NCI-H345 (cell line): ENCODE results near the gene TSPAN18.

ENCODE experiments used
- DNase-seq: peaks from one replicate; lab custom pipeline; 2025; lab: John Stamatoyannopoulos, UW

The TSPAN18 gene

GRCh38 chr11:44942029-44942955 is 215.5 kb downstream of the TSPAN18 start:
- DNase-seq: no peak

GRCh38 chr11:44943118-44943517 is 216.4 kb downstream of the TSPAN18 start:
- DNase-seq: peak; percentile 79

GRCh38 chr11:44943696-44944095 is 216.9 kb downstream of the TSPAN18 start:
- peak; percentile 91 for DNase-seq

GRCh38 chr11:44944181-44944852 is 217.6 kb downstream of the TSPAN18 start:
- peak; percentile 24 for DNase-seq

- DNase-seq: no peak
These were observed 218.1 kb downstream of the TSPAN18 start for GRCh38 chr11:44944853-44945235.

- no peak for DNase-seq
These were observed 218.9 kb downstream of the TSPAN18 start for GRCh38 chr11:44945666-44946065.

GRCh38 chr11:44946263-44946662 is 219.5 kb downstream of the TSPAN18 start:
- DNase-seq: no peak

GRCh38 chr11:44947114-44947513 is 220.4 kb downstream of the TSPAN18 start:
- DNase-seq: no peak

- DNase-seq: no peak
These were observed 221.4 kb downstream of the TSPAN18 start for GRCh38 chr11:44948155-44948554.

GRCh38 chr11:44949160-44950030 is 222.6 kb downstream of the TSPAN18 start:
- peak; percentile 44 for DNase-seq

GRCh38 chr11:44950031-44950624 is 223.4 kb downstream of the TSPAN18 start:
- DNase-seq: peak; percentile 44

GRCh38 chr11:44950625-44951476 is 224.1 kb downstream of the TSPAN18 start, which contains the start of gene TP53I11:
Gene TP53I11, minus strand, starts transcription at chr11:44950883. Its CDS starts 12,548 bp downstream, at chr11:44938335.
- DNase-seq: peak; percentile 63

GRCh38 chr11:44952082-44952481 is 225.3 kb downstream of the TSPAN18 start:
- DNase-seq: no peak

- peak; percentile 92 for DNase-seq
These were observed 225.9 kb downstream of the TSPAN18 start for GRCh38 chr11:44952500-44953260.

- DNase-seq: peak; percentile 32
These were observed 227.5 kb downstream of the TSPAN18 start for GRCh38 chr11:44954051-44954906.

- no peak for DNase-seq
These were observed 228.4 kb downstream of the TSPAN18 start for GRCh38 chr11:44955015-44955738.

GRCh38 chr11:44957040-44957515 is 230.3 kb downstream of the TSPAN18 start:
- no peak for DNase-seq
